NCI-H146 (cell line): ENCODE results near the gene TIPRL.
A peak's percentile ranks its signal among the peaks of the same experiment; 100 is the strongest.

Experiments used
- DNase-seq: peaks from one replicate; lab custom pipeline; 2025; lab: John Stamatoyannopoulos, UW

The TIPRL gene

DNA sequence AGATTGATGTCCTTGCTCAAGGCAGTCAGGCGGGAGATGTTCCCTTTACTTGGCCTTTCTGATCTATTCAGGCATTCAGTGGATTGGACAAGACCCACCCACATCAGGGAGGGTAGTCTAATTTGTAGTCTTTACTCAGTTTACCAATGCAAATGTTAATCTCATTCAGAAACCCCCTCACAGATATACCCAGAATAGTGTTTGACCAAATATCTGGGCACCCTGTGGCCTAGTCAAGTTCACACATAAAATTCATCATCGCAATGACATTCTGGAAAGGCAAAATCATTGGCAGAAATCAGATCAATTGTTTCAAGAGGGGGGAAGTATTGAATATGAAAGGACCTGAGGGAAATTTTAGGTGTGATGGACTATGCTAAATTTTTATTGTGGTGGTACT, 34.6 kb downstream of the TIPRL start:
- DNase-seq = no peak

- no peak for DNase-seq
Measured at GRCh38 chr1:168216171-168216570, 37.4 kb downstream of the TIPRL start.

GRCh38 chr1:168217664-168218063, 38.9 kb downstream of the TIPRL start:
- no peak for DNase-seq

DNA sequence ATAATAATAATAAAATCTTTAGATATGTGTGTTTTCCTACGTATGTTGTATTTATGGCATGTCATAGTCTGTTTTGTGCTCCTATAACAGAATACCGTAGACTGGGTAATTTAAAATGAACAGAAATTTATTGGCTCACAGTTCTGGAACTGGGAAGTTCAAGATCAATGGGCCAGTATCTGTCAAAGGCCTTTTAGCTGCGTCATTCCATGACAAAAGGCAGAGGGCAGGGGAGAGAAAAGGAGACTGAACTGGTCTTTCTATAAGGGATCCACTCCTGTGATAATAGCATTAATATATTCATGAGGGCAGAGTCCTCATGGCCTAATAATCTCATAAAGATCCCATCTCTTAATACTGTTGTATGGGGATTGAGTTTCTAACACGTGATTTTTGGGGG, 39.9 kb downstream of the TIPRL start:
- DNase-seq = no peak

DNA sequence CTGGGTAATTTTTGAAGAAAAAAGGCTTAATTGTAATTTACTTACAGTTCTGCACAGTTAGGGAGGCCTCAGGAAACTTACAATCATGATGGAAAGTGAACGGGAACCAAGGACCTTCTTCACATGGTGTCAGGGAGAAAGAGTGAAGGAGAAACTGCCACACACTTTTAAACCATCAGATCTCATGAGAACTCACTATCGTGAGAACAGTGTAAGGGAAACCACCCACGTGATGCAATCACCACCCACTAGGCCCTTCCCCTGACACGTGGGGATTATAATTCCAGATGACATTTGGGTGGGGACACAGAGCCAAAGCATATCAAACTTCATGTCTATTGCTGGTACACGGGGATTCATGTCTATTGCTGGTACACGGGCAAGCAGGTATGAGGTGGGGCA, 41.7 kb downstream of the TIPRL start:
- no peak for DNase-seq

DNA sequence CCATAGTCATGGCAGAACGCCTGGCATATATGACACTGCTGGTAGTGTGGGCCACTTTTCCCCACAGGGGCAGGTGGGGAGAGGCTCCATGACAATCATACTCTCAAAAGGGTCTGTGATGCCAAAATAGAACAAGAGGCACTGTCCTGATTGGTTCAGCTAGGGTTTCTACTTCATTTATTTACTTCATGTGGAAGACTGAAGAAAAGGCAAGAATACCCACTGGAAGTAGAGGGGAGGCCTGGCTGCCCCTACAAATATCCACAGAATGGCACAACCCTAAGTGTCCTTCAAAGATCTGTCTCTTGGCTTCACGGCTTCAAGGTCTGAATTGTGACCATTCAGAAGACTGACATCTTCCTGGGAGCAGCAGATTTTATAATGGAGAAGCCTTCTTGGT, 42.5 kb downstream of the TIPRL start:
- DNase-seq = no peak

GRCh38 chr1:168223261-168223660, 44.5 kb downstream of the TIPRL start:
- no peak for DNase-seq

DNA sequence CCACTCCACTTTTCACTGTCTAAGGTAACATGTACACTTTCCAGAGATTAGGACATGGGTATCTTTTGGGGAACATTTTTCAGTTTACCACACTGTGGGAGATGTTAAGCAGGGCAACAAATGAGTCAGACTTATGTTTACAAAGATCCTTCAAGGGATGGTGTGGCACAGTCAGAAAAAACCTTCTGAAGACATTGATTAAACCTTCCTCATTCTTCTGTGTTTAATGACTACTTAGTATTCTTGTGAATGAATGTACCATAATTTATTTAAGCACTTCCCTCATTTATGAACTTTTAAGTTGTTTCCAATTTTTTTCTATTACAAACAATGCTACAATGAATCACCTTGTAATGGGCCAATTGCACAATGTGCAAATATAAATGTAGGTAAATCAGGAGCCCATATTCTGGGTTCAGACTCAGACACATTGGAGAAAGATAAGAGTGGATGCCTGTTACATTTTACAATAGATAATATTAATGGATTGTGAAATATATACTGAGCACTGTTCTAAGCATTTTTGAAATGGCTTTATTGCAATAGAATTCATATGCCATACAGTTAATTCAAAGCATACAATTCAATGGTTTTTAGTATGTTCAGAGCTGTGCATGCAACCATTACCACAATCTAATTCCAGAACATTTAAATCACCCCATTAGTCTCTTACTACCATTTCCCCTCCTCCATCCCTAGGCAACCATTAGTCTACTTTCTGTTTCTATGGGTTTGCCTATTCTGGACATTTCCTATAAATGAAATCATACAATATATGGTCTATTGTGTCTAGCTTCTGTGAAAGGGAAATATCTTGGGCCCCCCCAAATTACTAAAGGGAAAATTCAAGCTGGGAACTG, 45.1 kb downstream of the TIPRL start:
- DNase-seq = no peak

GRCh38 chr1:168224991-168225390, 46.2 kb downstream of the TIPRL start:
- DNase-seq = no peak

- peak; percentile 89 for DNase-seq
Measured at GRCh38 chr1:168225476-168226190, 46.9 kb downstream of the TIPRL start, which contains the start of gene SFT2D2. TSS of gene SFT2D2 (plus strand) at chr1:168226004. CDS start at chr1:168226080, 76 bp downstream.

- DNase-seq = no peak
Measured at GRCh38 chr1:168227620-168228019, 48.9 kb downstream of the TIPRL start.

DNA sequence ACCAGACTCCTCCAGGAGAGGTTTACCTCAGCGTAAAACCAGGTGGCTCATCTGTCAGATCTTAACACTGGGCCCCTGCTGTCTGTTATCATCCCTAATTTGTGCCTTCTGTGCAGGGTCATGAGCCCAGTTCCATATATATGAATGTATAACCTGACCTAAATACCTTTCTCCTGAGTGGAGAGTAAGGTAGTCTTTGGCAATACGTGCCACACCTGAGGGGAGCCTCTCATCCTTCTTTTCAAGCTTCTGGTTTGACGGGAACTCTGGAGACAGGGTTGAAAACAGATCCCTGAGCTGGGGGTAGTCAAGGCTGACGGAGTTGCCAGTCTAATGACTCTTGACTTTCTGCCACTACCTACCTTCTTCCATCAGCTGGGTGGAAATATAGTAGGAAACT, 51.1 kb downstream of the TIPRL start:
- DNase-seq = no peak

GRCh38 chr1:168230709-168231108, 51.9 kb downstream of the TIPRL start:
- DNase-seq = no peak

DNA sequence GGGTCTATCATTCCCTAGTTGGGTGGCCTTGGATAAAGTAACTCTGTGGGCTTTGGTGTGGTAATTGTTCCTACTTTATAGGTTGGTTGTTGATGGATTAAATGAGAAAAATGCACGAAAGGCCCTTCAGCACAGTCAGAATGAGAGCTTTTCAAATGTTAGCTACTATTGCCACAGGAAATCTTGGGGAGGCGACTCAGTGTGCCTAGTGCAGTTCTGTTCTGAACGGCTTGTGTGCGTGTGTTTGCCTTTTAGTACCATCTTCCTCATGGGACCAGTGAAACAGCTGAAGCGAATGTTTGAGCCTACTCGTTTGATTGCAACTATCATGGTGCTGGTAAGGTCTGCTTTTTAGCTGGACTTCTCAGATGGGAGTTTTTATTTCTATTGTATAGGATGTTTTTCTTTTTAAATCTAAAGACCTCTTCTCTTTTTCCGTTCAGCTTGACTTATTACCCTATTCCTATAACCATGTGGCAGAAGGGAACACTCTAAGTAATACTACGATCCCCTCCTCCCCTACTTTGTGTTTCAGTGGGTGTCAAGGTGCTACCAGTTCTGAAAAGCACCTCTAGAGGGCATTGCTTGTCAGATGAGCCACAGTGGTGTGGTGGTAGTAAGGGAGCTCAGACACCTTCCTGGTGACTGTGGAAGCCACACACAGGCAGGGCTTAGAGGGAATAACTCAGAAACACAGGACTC, 56.2 kb downstream of the TIPRL start:
- DNase-seq = peak; percentile 36

DNA sequence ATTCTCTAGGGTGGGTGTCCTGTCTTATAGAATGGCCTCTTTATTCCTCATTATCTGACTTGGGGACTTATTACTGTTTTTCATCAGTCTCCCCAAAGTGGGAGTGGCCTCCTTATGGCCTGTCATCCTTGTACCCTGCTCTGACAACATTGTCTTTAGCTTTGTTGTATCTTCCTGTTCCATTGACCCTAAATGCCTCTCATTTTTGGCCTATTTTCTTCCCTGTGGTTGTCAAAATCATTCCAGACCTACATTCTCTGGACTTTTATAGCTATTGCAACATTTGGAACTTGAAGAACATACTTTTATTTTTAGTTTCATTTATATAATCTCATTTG, 56.8 kb downstream of the TIPRL start:
- DNase-seq = no peak

DNA sequence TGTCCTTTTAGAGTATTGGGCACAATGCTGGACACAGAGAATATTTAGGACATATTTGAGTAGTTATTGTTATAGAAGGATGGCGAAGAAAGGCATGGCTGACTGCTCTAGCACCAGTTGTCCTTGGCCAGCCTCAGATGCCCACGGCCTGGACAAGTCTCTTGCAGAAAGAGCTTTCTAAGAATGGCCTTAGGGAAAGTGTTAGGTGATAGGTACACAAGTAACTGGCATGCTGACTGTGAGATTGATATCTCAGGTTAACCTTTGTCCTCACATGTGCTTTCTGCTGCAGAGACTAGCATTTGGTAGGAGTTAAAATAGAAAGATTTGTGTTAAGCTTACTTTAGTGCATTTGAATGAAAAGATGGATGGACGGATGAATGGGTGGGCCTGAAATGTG, 57.2 kb downstream of the TIPRL start:
- DNase-seq = no peak

DNA sequence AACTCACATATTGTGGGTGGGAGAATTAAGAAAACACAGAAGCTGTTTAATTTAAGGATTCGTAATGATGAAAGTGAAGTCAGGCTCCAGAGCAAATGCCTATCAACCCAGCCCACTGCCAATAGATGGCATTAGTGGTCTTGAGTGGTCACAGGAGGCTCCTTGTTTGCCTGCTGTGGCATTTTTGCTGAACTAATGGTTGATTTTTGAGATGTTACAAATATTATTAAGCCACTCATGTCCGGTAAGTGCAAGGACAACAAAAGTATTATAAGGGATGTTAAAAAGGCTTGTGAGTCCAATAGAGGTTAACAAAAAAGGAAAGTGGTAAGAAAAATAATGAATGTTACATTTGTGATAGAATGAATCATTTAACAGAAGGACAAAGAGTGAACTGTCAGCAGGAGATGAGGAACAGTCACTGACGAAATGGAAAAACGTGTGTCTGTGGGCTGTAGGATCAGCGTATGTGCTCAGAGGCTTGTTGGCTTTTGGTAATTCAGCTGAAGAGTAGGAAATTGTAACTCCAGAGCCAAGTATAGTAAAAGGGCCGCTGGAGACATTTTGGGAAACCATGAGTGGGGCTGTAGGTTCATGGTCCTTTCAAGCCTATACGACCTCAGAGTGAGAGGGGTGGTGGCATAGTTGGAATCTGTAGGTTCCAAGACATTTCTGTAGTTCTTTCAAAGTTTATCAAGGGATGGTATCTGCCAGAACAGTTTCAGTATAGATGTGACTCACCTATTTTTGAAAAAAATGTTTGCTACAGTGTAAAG, 58.3 kb downstream of the TIPRL start:
- no peak for DNase-seq

DNA sequence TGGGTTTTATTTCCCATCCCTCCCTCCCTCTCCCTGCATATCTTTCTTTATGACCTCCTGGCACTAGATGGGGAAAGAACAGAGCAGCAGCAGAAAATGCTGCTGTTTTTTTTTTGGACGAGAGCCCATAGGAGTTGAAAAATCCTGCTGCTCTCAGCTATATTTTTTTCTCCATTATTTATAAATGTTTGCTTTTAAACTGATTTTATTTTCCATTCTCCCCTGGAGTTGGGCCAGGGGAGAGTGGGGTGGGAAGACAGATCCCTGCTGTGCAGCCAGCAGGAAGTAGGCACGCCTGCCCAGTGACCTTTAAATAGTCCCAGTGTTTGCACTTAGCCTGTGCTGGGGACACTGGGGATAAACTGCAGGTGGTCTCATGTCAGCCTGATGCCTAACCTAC, 64.4 kb downstream of the TIPRL start:
- DNase-seq = peak; percentile 82

DNA sequence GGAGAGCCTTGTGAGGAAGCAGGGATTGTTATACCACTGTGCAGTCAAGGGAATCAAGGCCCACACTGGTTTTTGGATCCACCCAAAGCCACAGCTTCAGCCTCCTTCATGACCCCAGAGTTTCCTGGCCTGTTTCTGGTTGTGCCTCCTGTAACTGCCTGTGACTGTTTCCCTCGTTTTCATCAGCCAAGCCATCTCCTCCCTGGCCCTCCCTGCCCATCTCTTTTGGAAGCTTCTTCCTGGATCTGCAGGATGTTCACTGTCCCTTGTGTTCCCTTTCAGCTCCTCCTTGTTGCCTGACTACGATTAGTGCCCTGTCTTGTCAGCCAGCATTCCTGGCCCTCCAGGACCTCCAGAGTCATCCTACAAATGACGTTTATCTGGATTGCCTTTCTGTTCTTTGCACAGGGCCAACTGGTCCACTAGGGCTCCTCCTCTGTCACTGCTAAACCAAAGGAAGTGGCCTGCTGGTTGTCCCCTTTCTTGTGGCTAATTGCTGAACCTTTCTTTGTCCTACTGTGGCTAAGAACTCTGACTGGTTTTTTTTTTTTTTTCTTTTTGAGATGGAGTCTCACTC, 65.0 kb downstream of the TIPRL start:
- peak; percentile 26 for DNase-seq

DNA sequence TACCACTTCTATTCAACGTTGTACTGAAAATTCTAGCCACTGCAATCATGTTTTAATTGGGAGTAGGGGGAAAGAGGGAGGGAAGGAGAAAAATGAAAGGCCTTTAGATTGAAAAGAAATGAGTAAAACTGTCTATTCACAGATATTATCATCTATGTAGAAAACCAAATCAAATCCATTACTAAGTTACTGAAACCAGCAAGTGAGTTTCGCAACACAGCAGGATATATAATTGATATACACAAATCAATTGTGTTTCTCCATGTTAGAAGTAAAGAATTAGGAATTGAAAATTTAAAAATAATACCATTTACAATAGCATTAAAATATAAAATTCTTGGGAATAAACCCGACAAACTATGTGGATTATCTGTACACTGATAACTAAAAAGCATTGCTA, 66.3 kb downstream of the TIPRL start:
- no peak for DNase-seq

GRCh38 chr1:168246506-168246905, 67.7 kb downstream of the TIPRL start:
- no peak for DNase-seq
